NCI-H2227 (cell line): ENCODE measurements around the gene PPM1H.

Source experiments
- DNase-seq: peaks from one replicate; lab custom pipeline; 2025; ENCODE audit not compliant: unreplicated experiment; lab: John Stamatoyannopoulos, UW

PPM1H gene

DNA sequence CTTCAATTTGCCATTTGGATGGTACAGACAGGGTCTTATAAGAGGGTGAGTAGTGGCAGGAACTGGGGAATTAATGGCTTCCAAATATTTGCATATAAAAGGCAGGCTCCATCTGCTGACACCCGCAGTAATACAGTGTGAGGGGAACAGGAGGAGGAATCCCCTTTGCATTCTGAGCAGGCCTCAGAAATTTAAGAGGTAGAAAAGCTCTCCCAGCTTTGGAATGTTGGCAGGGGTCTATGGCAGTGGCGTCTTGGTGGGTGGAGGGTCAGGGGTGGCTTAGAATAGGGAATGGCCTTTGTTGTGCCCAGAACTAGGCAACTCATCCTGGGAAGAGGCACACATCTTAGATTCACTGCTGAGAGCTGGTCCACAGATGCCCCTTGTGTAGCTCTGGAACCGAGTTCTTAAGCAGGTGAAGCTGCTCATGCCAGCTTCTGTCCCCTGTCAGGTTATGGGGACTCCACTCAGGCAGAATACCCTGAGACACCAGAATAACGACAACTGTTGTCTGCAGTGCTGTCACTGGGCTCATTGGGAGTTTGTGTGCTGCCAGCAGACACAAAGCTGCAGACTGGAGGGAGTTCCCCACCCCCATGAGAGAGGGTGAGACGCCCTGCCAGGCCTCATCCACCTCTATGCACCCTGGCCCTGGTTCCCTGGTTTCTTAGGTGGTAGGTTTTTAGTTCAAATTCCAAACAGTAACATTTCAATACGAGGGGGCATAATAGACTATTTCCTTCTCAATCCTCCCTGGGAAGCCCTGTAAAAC is 278.2 kb downstream of the PPM1H start:
- DNase-seq, result no peak

DNA sequence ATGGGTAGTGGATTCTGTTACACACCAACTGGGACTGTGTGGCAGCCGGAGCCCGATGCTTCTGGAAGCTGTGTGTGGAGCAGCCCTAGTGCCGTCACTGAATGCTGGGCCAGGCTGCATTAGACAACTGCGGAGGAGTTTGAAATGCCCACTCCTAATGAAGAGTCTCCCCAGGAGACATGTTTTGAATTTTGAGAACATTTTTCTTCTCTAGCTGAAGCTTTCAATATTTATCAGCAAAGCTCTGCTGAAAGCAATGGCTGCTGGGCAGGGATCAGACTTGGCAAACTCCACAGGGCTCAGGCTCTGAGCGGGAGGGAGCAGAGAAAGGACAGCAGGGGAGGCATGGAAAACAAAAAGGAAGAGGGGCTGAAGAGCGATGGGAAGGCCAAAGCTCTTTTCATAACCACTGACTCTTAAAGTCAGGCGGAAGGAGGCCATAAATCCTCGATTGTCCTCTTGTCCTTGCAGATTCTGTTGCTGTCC is 279.2 kb downstream of the PPM1H start:
- DNase-seq, result no peak

DNA sequence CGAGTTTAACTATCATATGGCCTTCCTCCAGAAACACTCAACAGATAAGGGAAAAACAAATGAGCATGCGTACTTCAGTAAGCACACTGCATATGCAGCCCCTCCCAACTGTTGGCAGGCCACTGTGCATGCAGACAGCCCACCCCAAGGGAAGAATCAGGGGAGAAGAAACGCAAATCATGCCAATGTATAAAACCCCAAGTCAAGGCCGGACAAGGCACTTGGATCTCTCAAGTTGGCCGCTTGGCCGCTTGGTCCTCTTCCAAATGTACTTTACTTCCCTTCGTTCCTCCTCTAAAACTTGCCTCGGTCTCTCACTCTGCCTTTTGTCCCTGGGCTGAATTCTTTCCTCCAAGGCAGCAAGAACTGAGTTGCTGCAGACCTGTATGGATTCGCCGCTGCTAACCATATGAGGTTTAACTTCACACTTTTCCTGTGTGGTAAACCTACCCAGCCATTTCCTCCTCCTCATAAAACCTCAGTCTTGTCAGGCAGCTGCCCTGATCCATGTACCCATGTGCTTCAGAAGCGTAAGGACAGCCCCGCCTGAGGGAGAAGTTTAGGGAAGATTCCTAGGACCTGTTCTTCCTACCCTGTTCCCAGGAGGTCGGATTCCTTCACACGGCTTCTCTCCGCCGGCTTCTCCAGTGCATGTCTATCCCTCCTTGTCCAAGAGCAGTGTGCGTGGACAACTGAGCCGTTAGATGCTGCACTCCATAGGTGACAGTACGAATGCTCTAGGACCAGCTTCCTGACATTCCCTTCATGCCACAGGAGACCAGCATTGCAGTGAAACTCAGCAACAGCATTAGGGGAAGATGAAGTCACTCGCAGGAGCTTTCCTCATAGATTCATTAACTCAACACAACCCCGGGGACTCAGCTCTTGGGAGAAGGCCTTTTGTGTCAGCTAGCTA is 280.4 kb downstream of the PPM1H start:
- no peak for DNase-seq

DNA sequence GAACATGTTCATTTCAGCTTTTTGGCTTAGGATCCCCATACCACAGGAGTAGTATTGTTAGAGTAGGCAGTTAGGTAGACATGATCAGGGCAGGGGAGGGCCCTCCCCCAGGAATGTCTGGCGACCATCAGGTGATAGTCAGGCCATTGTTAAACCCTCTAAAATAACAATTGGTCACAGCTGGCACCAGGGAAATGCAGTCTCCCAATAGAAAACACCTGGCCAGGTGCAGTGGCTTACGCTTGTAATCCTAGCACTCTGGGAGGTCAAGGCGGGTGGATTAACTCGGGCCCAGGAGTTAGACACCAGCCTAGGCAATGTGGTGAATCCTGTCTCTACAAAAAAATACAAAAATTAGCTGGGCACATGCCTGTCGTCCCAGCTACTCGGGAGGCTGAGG is 281.2 kb downstream of the PPM1H start:
- DNase-seq, result no peak

DNA sequence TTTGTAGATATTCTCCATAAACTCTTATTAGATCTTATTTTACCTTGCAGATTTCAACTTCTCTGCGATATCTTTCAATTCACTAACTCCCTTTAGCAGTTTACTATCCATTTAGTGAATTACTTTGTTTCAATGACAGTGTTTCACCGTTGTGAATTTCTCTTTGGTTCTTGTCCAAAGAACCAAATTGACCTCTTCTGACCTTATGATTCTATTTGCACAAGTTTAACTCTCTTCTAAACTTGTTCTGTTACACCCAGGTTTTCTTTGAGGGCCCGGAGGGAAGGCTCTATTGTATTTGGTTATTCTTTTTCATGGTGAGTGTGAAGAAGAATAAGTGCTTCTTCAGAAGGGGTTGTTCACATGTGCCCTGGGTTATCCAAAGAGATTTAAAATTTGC is 281.6 kb downstream of the PPM1H start:
- no peak for DNase-seq

DNA sequence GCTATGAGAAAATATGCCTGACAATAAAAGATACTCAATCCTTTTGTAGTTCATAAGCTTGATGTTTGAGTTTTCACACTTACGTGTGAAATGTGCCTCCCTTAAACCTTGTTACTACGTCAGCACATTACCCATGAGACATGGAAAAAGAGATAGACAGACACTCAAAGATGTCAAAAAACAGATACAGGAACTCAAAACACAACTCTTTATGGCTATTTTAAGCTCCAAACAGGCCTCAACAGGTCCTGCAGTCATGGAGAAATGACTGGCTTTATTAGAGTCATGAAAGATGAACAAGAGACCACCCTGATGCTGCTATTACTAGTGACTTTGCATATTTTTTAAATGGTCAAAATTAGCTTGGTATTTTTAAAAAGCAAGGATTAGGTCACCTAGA is 283.8 kb downstream of the PPM1H start:
- DNase-seq, result no peak

DNA sequence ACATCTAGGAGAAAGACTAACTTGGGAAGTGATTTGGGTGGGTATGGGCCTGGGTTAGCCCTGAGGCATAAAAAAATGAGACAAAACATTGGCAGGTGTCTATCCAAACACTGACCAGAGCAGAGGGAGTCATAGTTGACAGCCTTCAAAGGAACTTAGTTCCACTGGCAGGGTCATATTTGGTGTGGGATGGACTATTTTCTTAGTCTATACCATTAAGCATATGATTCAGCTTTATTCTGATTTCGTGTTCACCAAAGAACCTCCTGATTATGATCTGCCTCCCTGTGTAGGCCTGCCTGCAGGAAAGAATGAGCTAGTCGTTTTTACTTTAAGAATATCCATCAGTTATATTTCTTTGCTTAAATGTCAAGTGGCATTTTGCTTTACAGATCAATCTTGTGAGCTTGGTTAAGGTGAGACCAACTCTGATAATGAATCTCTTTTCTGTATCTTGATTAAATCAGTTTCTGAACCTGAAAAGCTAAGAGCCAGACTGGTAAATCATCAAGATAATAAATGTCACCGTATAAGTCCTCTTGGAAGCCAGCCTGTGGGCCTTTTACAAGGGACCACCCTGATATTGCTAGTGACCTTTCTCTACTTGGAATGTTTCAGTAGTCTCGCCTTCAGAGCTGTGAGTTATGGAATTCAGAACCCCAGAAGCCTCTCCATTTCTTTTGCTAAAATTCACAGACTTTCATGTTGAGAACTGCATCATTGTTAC is 285.4 kb downstream of the PPM1H start:
- no peak for DNase-seq

DNA sequence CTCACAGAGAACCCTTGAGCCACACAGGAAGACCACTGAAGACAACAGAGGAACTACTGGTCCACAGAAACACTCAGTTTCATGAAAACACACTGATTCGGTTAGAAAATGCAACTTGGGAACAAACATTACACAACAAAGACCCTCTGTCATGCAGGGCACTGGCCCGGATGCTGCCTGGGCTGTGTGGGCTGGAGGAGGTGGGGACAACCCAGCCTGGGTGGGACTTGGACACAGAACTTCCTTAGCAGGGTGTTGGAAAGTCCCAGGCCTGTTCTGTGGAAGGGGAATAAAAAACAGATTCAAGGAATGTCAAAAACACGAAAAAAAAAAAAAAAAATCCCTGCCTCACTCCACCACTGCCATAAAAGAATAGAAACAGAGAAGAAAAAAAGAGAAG is 287.4 kb downstream of the PPM1H start:
- DNase-seq, result no peak

DNA sequence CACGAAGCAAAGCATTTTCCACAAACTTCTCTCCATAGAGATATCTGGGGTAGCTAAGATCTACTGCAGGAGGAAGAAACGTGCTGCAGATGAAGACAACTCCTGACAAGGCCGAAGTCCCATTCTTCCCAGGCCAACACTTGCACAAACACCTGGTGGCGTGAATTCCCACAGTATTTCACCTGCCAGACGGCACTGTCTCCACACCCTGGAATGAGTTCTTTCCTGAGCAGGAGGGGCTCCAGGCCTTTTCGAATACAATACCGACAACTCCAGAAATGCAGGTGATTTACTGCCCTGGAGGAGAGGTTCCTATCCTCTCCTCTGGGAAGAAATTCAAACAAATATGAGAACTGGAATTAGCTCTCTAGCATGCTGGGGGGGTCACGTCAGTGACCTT is 288.4 kb downstream of the PPM1H start:
- DNase-seq, result no peak

DNA sequence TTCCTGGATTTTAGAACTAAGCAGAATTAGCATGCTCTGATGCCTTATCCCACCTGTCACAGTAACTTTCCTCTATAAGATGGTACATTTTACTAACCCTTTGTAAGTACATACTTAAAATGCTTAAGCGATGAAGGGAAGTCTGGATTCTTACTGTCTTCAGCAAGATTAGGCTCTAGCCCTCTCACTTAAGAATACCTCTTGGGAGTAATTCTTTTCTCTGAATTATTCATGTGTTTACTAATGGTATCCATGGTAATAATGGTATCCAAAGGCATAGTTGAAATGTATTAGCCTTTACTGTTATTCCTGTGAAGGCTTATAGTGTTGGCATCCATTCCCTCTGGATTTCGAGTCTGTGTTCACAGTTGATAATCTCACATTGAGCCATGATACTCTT is 291.5 kb downstream of the PPM1H start:
- DNase-seq, result no peak

DNA sequence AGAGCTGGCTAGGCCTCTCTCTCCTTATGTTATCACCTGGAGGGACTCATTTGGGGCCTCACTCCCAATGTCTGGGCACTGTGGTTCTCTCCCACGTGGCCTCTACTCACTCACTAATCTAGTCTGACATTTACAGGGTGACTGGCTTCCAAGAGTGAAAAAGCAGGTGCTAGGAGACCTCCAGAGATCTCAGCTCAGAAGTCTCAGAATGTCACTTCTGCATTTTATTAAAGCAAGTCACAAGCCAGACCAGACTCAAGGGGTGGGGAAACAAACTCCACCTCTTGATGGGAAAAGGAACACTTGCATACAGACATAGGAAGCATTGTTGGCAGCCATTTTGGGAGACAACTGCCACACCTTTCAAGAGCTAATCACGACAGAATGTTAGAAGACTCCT is 292.5 kb downstream of the PPM1H start:
- no peak for DNase-seq

DNA sequence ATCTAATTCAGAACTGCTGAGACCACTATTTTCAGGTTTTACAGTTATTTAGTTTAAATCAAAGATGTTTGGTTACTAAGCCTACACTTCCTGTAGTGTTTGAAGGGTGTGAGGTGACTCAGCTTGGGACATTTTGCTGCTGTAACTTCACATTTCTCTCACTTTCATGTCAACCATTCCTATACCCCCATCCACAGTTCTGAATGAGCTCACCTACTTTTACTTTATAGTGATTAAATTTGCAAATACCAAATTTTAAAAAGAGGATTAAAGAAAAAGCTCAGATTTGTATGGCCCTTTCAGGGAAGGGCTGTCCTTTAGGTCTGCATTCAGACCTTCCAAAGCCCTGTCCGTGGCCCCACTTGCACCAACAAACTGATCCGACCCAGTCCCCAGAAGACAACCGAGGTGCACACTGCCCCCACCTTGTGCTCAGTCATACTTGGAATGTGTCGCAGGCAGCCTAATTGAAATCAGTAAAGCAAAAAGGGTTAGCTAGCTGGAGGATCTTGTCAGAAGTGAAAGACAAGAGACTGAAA is 294.0 kb downstream of the PPM1H start:
- DNase-seq, result no peak

DNA sequence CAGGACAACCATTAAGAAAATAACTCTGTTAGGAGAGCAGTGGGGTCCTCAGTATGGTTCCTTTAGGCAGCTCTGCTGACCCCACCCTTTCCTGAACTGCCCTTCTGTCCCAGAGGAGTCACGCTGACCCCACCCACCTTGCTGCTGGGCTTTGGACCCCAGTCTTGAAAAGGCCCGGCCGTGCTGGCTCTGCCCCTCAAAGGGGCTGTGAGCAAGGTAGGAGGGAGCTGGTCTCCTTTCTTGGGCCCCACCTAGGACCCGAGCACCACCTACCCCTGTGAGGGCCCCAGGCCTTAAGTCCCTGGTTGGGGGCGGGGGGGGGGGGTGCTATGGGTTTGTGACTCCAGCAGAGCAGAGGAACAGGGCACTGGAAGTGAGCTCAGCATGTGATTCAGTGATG is 297.3 kb downstream of the PPM1H start:
- DNase-seq, result no peak

DNA sequence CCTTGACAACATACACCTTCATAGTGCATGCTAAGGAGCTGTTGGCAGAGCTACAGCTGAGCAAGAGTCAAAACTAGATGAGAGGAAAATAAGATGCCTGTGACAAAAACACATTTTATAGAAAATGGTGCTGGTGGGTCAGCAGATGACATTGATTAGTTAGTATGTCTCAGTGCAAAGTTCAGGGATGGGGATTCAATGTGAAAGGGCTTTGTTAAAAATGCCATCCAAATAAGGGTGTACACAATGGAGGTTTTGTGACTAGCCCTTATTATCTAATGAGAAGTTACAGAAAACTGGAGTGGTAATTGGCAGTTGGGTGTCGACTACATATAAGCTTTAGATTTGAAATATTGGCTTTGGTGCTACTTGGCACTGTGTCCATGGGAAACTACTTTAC is 299.3 kb downstream of the PPM1H start:
- DNase-seq, result no peak

DNA sequence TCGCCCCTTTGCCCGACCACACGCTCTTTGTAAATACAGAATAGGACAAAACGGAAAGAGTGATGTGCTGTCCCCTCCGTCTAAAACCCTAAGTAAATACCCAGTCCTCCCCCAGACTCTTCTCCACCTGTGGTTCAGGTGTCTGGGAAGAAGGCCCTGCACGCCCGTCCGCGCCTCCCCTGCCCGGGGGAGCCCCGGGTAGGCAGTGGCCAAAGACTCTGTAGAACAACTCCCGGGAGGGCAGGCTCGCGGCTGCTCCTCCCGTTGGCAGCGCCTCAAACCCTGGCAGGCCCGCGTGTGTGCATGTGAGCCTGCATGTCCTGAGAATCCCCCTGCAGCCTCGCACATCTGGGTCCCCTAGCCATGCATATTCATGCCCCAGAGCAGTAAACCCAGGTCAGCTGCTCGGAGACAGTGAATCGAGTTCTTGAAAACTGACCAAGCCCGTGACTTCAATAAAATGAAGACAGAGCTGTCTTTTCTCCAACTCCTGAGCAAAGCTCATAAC is 302.5 kb downstream of the PPM1H start:
- DNase-seq, result peak; percentile 18

DNA sequence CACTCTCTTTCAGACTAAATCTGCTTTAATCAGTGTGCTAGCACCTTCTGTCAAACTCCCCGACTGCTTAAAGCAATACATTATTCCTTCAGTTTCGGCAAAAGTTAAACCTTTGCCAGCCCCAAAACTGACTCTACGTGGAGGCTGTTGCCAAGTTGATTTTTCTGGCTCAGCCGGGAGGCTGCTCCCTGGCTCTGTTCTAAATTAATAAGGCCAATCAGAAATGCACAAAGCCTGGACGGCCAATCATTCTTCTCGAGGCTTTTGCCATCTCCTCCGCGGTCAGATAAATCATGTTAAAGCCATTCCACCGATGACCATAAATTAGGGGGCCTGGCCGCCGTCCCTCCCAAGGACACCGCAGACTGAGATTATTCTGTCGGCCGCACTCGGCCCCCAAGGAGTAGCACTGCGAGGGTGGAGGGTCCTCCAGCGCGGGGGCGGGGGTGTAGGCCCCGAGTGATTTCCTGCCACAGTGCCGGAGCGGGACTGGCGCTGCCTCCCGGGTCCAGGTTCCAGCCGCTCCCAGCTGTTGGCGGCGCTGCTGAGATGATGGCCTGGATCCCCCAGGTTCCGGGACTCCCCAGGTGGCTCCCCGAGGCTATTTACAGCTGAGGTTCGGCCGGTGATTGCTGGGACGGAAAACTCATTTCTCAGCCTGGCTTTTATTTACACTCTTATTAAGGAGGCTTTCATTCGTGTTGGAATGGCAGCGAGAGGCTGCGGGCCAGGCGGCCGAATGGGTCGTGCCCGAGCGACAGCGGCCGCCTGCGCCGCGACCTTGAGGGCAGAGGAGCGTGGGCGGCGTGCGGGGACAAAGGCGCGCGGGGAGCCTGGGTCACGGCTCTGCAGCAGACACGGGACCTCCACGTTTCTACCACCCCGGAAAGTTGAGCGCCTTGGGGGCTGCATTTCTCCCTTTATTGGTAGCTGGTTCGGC is 303.2 kb downstream of the PPM1H start:
- DNase-seq, result peak; percentile 51

DNA sequence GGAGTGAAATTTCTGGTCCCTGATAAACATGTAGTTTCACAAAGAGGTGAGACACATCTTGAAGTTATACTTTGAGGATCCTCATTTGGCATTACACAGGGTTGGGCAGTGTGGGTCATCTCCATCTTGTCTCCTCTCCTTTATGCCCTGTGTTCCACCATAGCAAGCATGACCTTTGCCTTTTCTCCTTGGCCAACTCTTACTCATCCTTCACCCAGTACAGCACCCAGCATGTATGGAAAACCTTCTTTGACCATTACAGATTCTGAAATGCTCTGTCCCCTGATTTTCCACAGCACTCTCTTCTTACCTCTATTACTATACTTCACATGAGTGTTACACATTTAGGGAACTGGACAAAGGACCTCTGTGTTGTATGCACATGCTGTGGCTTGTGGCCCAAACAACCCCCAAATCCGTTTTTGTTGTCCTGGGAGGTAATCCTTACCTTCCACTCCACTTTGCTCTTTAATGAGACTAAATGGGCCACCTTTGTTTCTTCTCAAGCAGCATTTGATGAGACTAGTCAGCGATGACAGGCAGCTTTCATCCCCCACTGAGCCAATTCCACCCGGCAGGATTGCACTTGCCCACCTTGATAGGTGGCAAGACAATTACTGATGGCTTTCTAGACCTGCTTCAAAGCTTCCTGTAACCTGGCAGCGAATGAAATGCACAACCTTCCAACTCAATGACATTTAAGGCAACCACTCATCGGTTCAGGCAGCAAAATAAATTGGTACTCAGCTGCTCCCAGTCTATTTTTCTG is 304.8 kb downstream of the PPM1H start:
- DNase-seq, result peak; percentile 22

DNA sequence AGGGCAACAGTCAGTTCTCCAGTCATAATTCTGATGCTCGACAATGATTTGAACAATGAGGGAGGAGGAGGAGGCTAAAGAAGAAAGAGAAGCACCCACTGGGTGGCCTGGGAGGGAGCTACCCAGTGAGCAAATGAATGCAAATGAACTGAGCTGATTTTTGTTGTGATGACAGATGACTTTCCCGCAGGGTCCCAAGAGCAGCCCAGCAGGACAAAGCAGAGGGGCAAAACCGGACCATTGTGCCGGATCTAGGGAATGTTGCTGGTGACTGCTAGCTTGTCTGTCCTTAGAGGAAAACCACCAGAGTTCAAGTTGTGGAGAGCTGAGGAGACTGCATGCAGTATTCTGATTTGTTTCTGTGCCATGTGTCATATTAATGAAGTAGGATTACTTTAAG is 305.5 kb downstream of the PPM1H start:
- no peak for DNase-seq

DNA sequence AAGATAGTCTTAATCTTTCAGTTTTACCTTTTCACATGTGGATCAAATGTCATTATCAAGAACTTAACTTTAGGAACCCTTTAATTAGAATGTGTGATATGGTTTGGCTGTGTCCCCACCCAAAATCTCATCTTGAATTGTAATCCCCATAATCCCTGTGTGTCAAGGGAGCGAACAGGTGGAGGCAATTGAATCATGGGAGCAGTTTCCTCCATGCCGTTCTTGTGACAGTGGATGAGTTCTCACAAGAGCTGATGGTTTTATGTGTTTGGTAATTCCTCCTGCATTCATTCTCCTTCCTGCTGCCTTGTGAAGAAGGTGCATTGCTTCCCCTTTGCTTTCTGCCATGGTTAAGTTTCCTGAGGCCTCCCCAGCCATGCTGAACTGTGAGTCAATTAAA is 307.8 kb downstream of the PPM1H start:
- no peak for DNase-seq
